ENCODE measurements around the gene AMIGO1. TPM values are rescaled to one million over a fixed set of nuclear protein-coding genes. Genes with fewer than 3 reads are reported as not detected.

The AMIGO1 gene
- total RNA-seq, 4 donors from 2014 or later: 0.45 to 2.7 (median 1.8) TPM

DNA sequence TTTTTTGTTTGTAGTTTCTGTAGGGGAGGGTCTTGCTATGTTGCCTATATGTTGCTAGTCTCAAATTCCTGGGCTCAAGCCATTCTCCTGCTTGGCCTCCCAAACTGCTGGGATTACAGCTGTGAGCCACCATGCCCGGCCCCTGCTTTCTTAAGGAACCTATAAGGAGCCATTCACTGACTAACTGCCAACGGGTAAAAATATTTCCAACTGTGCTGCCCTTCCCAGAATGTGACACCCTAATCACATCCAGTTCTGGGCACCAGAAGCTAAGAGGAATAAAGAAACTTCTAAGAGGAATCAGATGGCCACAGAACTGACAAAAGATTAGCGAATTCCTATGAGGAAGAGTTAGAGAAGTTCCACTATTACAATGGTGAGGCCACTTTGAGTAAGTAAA is 36.7 kb downstream of the AMIGO1 start:
- no peak overlapping the region for H3K27ac ChIP-seq
- no peaks in the 10 kb centered on the region for H3K9me3 ChIP-seq
- H3K36me3 ChIP-seq: no peaks in the 10 kb centered on the region
- TF ChIP-seq, protein P1, sequence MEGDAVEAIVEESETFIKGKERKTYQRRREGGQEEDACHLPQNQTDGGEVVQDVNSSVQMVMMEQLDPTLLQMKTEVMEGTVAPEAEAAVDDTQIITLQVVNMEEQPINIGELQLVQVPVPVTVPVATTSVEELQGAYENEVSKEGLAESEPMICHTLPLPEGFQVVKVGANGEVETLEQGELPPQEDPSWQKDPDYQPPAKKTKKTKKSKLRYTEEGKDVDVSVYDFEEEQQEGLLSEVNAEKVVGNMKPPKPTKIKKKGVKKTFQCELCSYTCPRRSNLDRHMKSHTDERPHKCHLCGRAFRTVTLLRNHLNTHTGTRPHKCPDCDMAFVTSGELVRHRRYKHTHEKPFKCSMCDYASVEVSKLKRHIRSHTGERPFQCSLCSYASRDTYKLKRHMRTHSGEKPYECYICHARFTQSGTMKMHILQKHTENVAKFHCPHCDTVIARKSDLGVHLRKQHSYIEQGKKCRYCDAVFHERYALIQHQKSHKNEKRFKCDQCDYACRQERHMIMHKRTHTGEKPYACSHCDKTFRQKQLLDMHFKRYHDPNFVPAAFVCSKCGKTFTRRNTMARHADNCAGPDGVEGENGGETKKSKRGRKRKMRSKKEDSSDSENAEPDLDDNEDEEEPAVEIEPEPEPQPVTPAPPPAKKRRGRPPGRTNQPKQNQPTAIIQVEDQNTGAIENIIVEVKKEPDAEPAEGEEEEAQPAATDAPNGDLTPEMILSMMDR (IDR thresholded peaks at IDR 0.05): no peak
- no peak for TF ChIP-seq POLR2A (IDR thresholded peaks at IDR 0.05)
- intact Hi-C loops (cut with DNase I): no loop called here
- 30 to 41% methylated on average over 2 to 3 of the region's 3 CpGs for WGBS, 2 donors
- no peak overlapping the region for H3K4me3 ChIP-seq
- DNase-seq: no peak
- H3K27me3 ChIP-seq: peaks cover 0 to 53% (median 2%) of the 10 kb centered on the region in 4 donors
- H3K4me1 ChIP-seq: no peaks in the 10 kb centered on the region

DNA sequence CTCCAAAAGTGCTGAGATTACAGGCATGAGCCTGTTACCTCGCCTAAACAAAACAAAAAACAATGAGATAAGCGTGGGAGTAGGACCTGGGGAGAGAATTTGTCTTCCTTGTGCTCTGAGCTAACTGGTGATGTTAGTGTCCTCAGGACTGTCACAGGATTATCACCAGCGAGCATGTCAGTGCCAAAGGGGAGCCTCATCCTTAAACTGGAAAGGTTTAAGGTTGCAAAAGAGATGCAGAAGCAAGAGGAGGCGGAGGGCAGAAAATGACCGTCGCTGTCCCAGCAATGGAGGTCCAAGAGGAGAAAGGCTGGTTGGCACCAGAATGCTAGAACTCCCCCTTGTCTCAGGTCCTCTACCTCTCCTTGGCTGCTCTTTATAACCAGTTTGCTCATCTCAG is 39.3 kb downstream of the AMIGO1 start:
- Histone ChIP-seq H3K4me1 (peaks cover 9 to 23% (median 16%) of the 10 kb centered on the region in 3 donors), H3K27me3 (peaks cover 0 to 67% (median 11%) of the 10 kb centered on the region in 4 donors), H3K4me3 (no peak overlapping the region), H3K9me3 (no peaks in the 10 kb centered on the region), H3K27ac (no peak overlapping the region), H3K36me3 (no peaks in the 10 kb centered on the region)
- no peak for TF ChIP-seq POLR2A (IDR thresholded peaks at IDR 0.05)
- no peak for DNase-seq
- intact Hi-C loops (cut with DNase I): no loop called here
- 44 to 53% methylated on average over 6 of the region's 6 CpGs for WGBS, 2 donors

DNA sequence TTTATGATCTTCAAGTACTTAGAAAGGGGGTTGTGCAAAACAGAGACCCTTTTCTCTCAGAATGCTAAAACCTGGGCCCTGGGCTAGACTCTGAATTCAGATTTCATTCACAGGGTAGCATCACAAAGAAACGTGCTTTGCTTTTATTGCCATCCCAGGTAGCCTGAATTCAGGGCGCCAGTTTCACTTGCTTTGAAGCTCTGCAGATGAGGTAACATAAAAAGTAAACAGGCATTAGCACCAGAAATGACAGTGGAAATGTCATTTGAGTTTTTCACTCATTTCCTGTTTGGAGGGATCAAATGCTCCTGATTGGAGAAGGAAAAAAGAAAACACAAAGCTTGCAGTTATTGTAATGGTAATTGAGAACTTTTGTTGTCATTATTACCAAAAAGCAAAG is 40.6 kb downstream of the AMIGO1 start:
- Histone ChIP-seq H3K4me3 (no peak overlapping the region), H3K9me3 (no peaks in the 10 kb centered on the region), H3K36me3 (no peaks in the 10 kb centered on the region), H3K27me3 (peaks cover 0 to 81% (median 14%) of the 10 kb centered on the region in 4 donors), H3K4me1 (peaks cover 9 to 23% (median 16%) of the 10 kb centered on the region in 3 donors), H3K27ac (no peak overlapping the region)
- intact Hi-C loops (cut with DNase I): no loop called here
- no peak for DNase-seq
- TF ChIP-seq, protein P1 (IDR thresholded peaks at IDR 0.05): no peak
- TF ChIP-seq POLR2A (IDR thresholded peaks at IDR 0.05): no peak
- 5 to 22% methylated on average over 2 of the region's 2 CpGs for WGBS, 2 donors

DNA sequence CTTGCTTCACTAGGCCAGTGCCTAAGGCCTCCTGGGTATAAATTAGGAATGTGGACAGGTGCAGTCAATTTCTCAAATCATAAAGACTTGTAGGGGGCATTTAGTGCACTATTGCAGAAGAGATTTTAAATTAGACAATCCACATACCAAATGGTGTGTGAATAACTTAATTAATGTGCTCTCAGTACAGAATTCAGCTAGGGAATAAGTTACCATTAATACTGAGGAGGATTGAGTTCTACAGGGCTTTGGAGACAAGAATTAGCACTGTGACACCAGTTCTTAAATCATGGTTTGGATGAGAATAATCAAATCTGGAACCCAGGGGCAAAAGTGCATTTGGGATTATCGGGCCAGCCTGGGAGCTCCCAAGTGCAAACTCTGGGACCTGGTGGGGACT is 41.5 kb downstream of the AMIGO1 start:
- intact Hi-C loops (cut with DNase I): no loop called here
- peaks cover 0 to 89% (median 14%) of the 10 kb centered on the region in 4 donors for H3K27me3 ChIP-seq
- no peak for DNase-seq
- H3K27ac ChIP-seq: no peak overlapping the region
- H3K36me3 ChIP-seq: no peaks in the 10 kb centered on the region
- peaks cover 9 to 23% (median 16%) of the 10 kb centered on the region in 3 donors for H3K4me1 ChIP-seq
- 70 to 93% methylated on average over 1 of the region's 1 CpG for WGBS, 2 donors
- no peaks in the 10 kb centered on the region for H3K9me3 ChIP-seq
- TF ChIP-seq, protein P1 (IDR thresholded peaks at IDR 0.05): no peak
- no peak for TF ChIP-seq POLR2A (IDR thresholded peaks at IDR 0.05)
- no peak overlapping the region for H3K4me3 ChIP-seq

DNA sequence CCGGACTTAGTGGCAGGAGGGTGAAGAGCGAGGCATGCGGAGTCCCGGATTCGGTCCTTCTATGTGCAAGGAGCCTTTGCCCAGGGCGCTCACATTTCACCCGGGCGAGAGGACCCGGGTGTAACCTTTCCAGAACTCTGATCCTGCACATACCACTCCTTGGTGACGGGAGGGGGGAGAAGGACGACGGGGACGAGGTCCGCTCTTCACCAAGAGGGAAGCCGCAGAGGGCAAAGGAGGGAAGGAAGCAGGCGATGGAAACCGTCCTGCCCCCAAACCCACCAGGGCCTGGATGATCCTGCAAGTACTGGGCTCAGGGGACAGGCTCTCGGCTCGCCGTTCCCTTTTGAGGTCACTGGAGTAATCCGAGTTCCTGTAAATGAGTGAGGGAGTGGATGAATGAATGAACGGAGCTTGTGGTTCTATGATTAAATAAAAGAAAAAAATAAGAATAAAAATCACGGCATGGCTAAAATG is 42.2 kb downstream of the AMIGO1 start:
- no peak for DNase-seq
- Histone ChIP-seq H3K27me3 (peaks cover 0 to 96% (median 14%) of the 10 kb centered on the region in 4 donors), H3K27ac (peak overlapping the region in 3 of 4 donors; percentile 50 to 76 (median 70)), H3K4me3 (peak overlapping the region in 3 of 4 donors; percentile 50 to 67 (median 64)), H3K4me1 (peaks cover 9 to 23% (median 16%) of the 10 kb centered on the region in 3 donors), H3K36me3 (no peaks in the 10 kb centered on the region), H3K9me3 (no peaks in the 10 kb centered on the region)
- intact Hi-C loops (cut with DNase I): no loop called here
- TF ChIP-seq POLR2A (IDR thresholded peaks at IDR 0.05): no peak
- TF ChIP-seq, protein P1 (IDR thresholded peaks at IDR 0.05): no peak
- 26 to 33% methylated on average over 9 to 19 of the region's 23 CpGs for WGBS, 2 donors

Data from esophagus squamous epithelium (tissue), 5 donors.